ENCODE measurements around the gene FRYL. TPM values are rescaled to one million over a fixed set of nuclear protein-coding genes. Genes with fewer than 3 reads are reported as not detected.
"Not testable (repeated sequence)": the region's sequence is repeated elsewhere in the genome, so short reads cannot be mapped to it uniquely, and the experiment has no call there.

Gene FRYL
- total RNA-seq = 60.7 TPM

DNA sequence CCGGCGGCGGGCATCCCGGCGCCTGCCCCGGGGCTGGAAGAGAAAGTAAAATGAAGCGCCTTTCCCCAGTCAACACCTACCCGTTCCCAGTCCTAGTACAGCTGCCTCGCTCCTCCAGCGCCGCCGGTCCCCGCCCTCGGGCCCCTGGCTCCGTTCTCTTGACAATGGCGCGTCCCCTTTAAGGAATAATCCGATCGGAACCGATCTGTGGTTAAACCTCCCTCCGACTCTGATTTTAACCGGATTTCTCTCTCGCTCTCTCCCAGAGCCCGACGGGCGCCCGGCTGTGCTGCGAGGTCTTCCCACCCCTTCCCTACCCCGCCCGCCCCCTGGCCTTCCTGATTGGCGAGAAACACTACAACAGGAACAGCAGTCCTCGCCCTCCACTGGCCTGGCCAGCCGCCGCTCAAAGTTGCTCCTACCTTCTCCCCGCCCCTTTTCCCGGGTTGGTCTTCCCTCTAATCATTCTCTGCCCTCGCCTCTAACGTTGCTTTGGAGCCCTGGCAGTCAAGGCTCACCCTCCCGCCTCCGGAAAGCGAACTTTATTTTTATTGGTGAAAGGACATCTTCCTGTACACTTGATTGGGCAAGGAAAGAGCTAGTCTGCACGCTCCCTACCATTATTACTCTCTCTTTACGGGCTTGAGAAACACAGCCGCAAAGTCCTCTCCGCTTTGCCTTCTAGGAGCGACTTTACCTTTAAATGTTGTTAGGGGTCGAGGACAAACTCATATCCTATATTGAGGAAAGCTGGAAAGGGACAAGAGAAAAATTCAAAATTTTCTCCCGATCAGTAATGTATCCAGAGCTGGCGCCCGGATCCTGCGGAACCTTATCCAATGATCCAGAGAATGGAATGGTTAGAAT lies at the start of gene FRYL:
Gene FRYL, minus strand, starts transcription at position 282 of the 867 bp plus-strand sequence. CDS start 145,869 bp downstream, outside the sequence.
- FAIRE-seq = peak; percentile 97
- DNase-seq (ENCODE audit: low spot score in 2 of 2) = peak; percentile 86 to 91

GRCh38 chr4:48827622-48828021 lies 47.5 kb upstream of the FRYL start:
- FAIRE-seq (no peak), DNase-seq (ENCODE audit: low spot score in 2 of 2) (no peak)

- not testable (repeated sequence) for FAIRE-seq; DNase-seq (ENCODE audit: low spot score in 2 of 2)
These were observed 41.4 kb upstream of the FRYL start for GRCh38 chr4:48821431-48821830.

DNA sequence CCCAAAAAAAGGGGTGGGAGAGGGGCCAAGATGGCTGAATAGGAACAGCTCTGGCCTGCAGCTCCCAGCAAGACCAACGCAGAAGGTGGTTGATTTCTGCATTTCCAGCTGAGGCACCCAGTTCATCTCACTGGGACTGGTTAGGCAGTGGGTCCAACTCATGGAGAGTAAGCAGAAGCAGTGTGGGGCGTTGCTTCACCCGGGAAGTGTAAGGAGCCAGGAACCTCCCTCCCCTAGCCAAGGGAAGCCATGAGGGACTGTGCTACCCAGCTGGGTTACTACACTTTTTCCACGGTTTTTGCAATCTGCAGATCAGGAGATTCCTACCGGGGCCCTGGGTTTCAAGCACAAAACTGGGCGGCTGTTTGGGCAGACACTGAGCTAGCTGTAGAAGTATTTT lies 36.9 kb upstream of the FRYL start:
- DNase-seq (ENCODE audit: low spot score in 2 of 2) = no peak
- FAIRE-seq = no peak

DNA sequence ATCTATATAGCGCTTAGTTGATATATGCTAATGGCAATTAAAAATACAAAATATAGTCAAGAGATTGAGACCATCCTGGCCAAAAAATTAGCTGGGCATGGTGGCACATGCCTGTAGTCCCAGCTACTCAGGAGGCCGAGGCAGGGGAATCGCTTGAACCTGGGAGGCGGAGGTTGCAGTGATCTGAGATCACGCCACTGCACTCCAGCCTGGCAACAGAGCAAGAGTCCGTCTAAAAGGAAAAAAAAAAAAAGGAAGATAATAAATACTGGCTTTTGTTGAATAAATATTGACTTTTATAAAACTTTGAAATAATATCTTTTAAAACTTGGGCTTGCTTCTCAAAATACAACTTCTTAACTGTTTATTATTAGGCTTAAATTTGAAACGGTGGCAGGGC lies 36.2 kb upstream of the FRYL start:
- DNase-seq (ENCODE audit: low spot score in 2 of 2); FAIRE-seq: not testable (repeated sequence)

GRCh38 chr4:48815483-48815882 lies 35.4 kb upstream of the FRYL start:
- DNase-seq (ENCODE audit: low spot score in 2 of 2) (no peak), FAIRE-seq (no peak)

GRCh38 chr4:48813964-48814363 lies 33.9 kb upstream of the FRYL start:
- DNase-seq (ENCODE audit: low spot score in 2 of 2) = no peak
- FAIRE-seq = no peak

- FAIRE-seq = no peak
- DNase-seq (ENCODE audit: low spot score in 2 of 2) = no peak
These were observed 32.8 kb upstream of the FRYL start for GRCh38 chr4:48812866-48813265.

DNA sequence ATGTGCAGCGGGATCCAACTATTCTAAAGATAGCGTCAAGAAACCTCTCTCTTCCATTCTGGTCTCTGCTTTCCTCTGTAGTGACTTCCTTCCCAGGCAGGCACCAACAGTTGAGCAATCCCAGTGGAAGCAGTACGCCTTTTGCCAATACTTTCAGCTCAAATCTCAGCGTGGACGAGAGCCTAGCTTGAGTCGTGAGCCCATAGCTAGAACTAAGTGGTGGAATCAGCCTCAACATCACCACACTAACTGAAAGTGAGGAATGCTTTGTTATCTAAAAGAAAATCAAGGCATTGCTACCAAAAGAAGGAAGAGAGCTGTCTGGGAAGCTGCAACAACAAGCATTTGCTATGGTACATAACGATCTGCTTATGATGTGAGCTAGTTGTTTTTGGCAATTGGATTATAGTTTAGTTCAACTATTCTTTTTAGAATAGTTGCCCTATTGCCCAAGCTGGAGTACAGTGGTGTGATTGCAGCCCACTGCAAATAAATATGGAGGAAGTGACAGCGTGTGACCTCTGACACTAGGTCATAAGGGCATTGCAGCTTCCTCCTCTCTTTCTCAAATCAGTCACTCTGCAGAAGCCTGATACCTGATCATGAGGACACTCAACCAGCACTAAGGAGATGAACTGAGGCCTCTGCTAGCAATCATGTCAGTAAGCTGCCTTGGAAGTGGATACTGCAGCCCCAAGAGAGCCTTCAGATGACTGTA lies 24.7 kb upstream of the FRYL start:
- FAIRE-seq = no peak
- no peak for DNase-seq (ENCODE audit: low spot score in 2 of 2)

DNA sequence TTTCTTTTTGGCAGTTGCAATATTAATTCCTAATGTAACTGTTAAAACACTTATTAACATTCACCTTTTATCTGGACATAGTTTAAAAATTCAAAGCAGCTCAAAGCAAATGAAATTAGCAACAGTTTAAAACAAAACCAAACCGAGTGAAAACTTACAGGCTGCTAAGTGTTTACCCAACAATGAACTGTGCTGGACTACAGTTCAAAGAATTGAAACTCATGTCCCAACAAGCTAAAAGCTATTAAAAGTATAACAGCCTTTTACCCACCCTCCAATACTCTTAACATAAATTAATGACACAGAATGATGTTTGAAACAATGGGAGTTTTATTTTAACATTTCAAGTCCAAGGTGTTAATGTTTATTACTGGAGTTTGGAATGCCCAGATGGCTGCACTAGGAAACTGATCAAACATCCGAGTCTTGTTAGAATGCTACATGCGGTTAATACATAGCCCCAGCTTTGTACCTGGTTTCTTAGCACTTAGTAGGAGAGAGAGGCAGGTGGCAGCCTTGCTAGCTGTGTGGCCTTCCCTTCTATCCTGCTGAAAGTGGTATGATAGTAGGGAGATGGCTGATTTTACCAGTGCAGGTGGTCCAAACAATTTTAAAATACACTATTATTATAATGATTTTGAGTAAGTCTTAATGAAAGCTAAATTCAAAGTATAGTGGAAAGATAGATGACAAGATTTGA lies 21.1 kb upstream of the FRYL start:
- no peak for FAIRE-seq
- DNase-seq (ENCODE audit: low spot score in 2 of 2) = no peak

DNA sequence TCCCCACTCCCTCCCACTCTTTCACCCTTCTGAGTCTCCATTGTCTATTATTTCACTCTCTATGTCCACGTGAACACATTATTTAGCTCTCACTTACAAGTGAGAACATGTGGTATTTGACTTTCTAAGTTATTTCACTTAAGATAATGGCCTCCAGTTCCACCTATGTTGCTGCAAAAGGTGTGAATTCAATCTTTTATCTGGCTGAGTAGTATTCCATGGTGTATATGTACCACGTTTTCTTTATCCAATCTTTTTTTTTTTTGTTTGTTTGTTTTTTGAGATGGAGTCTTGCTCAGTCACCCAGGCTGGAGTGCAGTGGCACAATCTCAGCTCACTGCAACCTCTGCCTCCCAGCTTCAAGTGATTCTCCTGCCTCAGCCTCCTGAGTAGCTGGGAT lies 20.1 kb upstream of the FRYL start:
- DNase-seq (ENCODE audit: low spot score in 2 of 2); FAIRE-seq: not testable (repeated sequence)

DNA sequence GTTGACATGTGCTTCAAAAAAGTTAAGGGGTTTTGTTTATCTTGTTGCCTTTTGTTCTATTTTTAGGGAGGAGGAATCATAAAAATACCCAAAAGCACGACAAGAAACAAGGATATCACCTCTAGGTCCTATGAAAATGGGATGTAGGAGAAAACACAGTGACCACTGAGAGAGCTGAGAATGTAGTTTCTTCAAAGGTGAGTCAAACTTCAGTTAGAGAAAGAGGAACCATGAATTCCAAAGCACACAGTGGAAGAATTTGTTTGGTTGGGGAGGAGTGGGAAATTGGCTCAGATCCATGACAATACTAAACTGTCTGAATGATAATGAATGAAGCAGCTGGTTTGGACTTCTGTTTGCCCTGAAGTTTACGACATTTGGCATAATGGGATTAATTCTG lies 19.1 kb upstream of the FRYL start:
- FAIRE-seq (no peak), DNase-seq (ENCODE audit: low spot score in 2 of 2) (no peak)

GRCh38 chr4:48798117-48798516 lies 18.0 kb upstream of the FRYL start:
- peak; percentile 42 for FAIRE-seq

DNA sequence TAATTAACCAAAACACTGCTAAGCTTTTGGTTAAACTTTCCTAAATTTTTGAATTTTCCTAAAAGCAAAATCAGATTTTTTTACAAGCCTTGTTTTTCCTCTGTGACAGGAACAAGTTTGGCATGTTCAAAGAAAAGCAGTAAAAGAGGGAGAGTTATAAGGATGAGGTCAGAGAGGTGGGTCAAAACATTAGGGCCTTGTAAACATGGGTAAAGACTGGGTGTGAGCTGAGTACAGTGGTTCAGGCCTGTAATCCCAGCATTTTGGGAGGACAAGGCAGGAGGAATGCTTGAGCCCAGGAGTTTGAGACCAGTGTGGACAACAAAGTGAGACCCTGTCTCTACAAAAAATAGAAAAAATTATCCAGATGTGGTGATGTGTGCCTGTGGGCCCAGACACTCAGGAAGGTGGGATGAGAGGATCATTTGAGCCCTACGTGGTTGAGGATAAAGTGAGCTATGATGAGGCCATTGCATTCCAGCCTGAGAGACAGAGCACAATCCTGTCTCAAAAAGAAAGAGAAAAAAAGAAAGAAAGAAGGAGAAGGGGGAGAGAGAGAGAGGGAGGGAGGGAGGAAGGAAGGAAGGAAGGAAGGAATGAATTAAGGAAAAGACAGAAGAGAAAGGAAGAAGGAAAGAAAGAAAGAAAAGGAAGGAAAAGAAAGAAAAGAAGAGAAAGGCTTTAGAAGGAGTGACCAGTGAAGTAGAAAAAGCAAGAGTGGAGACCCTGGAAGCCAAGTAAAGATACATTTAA lies 17.0 kb upstream of the FRYL start:
- FAIRE-seq = no peak
- no peak for DNase-seq (ENCODE audit: low spot score in 2 of 2)

More at GRCh38 chr4:48798117-48798516, 18.0 kb upstream of the FRYL start:
- no peak for DNase-seq (ENCODE audit: low spot score in 2 of 2)

DNA sequence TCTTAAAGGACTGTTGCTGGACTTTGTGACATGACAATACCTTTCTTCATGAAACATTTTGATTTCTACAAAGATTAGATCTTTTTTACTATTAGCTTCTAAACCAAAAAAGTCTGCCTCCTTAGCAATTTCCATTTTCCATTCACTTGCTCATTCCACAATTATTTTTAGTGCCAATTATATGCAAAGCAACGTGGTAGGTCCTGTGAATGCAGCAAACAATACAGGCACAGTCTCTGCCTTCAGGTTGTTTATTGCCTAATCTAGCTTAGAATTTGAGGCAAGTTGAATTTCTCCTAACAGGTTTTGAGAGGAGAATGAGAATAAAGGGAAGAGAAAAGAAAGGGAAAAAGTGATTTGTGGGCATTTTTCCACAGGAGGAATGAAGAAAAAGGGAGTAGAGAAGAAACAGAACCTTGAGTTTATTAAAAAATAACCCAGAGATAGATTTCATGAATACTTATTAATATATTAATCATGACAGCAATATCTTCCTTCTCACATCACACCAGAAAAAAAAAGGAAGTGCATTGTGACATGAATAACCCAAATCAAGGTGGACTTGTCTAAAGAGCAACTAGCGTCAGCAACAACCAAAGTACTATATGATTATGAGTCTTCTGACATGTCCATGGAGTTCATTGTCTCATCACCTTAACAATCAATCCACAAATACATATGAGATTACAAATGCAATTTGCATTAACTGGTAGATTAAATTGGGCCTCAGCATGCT lies 16.3 kb upstream of the FRYL start:
- DNase-seq (ENCODE audit: low spot score in 2 of 2) (no peak), FAIRE-seq (no peak)

GRCh38 chr4:48795108-48795507 lies 15.0 kb upstream of the FRYL start:
- no peak for FAIRE-seq

GRCh38 chr4:48792348-48793006 lies 12.4 kb upstream of the FRYL start:
- no peak for FAIRE-seq
- no peak for DNase-seq (ENCODE audit: low spot score in 2 of 2)

More at GRCh38 chr4:48795108-48795507, 15.0 kb upstream of the FRYL start:
- no peak for DNase-seq (ENCODE audit: low spot score in 2 of 2)

- no peak for FAIRE-seq
- DNase-seq (ENCODE audit: low spot score in 2 of 2) = no peak
These were observed 11.2 kb upstream of the FRYL start for GRCh38 chr4:48791313-48791712.

DNA sequence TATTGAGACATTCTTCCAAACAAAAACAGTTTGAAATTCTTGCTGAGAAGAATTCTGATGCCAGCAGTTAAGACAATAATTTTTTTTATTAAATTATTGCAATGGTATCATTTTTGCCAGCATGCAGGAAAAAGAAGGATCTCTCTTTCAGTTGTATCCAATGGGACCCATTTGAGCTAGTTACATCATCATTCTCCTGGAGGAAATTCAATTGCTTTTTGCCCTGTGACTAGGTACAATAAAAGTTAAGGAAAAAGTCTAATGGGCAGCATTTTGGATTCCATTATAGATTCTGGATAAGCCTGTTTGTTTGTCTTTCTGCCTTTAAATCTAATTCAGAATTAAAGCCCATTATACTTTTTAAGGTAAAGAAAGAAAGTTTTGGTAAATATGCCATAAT lies 10.5 kb upstream of the FRYL start:
- DNase-seq (ENCODE audit: low spot score in 2 of 2) (no peak), FAIRE-seq (no peak)
